Measurements from ENCODE around the gene LDLRAD3.

LDLRAD3 gene

DNA sequence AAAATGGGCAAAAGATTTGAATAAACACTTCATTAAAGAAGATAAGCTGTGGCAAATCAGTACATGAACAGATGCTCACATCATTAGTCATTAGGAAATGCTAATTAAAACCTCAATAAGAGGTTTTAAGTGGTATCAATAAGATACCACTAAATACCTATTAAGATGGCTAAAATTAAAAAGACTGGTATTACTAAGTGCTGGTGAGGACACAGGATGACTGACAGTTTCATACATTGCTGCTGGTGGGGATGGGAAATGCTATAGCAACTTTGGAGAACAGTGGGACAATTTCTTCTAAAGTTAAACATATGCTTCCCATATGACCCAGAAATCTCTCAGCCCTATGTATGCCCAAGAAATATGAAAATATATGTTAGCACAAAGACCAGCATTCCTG, 276.1 kb downstream of the LDLRAD3 start:
- no peak for DNase-seq

GRCh38 chr11:36222831-36223635, 279.2 kb downstream of the LDLRAD3 start:
- no peak for DNase-seq

- no peak for DNase-seq
Observed at GRCh38 chr11:36224209-36224882, 280.5 kb downstream of the LDLRAD3 start.

DNA sequence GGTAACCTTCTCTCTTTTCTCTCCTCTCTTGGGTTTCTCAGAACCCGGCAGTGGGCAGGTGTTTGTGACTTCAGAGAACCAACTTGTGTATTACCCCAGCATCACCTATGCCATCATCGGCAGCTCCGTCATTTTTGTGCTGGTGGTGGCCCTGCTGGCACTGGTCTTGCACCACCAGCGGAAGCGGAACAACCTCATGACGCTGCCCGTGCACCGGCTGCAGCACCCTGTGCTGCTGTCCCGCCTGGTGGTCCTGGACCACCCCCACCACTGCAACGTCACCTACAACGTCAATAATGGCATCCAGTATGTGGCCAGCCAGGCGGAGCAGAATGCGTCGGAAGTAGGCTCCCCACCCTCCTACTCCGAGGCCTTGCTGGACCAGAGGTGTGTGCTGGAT, 283.2 kb downstream of the LDLRAD3 start:
- no peak for DNase-seq

DNA sequence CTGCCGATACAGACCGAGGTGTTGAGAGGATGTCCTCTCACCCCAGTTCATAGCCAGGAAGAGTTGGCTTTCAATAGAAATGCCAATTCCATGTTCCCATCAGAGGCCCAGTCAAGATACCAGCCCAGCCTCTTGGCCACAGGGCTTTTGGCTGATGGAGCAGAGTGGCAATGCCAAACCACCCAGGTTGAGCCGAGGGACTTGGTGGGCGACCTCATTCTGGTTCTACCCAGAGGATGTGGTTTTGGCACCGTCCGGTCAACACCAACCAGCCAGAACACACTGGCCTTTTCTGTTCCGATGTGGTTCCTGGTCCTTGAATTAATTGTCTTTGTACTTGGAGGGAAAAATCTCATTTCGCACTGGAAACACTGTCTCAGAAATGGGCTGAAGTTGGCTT, 284.8 kb downstream of the LDLRAD3 start:
- DNase-seq: no peak

DNA sequence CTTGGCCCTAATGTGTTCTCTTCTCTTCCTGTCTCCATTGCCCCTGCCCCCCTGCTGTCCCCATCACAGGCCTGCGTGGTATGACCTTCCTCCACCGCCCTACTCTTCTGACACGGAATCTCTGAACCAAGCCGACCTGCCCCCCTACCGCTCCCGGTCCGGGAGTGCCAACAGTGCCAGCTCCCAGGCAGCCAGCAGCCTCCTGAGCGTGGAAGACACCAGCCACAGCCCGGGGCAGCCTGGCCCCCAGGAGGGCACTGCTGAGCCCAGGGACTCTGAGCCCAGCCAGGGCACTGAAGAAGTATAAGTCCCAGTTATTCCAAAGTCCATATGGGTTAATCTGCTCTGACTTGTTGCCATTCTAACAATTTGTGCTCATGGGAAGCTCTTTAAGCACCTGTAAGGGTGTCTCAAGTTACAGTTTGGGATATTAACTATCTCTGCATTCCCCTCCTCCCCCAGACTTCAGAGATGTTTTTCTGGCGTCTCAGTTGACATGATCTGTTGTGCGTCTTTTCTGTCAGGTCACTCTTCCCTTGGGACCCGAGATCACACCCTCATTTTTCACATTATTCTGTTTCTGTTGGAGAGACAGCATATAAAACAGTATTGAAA, 285.3 kb downstream of the LDLRAD3 start:
- no peak for DNase-seq

DNA sequence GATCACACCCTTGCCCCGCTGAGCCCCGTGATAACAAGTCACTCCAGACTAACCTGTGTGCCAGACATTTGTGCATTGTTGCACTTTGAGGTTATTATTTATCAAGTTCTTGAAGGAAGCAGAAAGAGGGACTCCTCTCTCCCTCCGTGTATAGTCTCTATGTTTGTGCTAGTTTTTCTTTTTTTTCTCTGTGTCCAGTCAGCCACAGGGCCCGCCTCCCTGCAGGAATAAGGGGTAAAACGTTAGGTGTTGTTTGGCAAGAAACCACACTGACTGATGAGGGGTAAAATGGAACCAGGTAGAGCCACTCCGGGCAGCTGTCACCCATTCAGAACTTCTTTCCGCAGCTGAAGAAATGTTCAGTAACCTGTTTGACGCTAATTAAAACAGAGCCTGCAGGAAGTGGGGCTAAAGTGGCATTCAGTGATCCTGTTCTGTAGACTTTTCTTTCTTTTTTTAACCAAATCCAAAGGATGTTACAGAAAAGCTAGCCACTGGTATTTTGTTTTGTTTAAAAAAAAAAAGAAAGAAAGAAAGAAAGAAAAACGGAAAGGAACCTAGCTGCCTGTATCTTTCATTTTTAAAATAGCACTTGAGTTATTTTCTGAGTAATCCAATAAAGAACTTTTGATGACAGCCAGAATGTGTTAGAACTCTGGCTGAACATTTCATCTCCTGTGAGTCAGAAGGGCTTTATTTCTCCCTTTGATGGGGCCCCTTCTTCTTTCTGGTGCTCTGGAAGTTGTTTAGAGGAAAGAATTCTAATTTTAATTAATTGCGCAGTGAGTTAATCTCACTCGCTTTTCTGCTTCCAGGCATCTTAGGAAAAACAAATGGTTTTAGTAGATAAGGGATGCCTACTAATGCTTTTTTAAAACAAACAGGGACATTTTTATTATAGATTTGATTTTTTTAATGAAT, 287.2 kb downstream of the LDLRAD3 start:
- DNase-seq: no peak

GRCh38 chr11:36233204-36233603, 289.3 kb downstream of the LDLRAD3 start:
- DNase-seq: no peak

DNA sequence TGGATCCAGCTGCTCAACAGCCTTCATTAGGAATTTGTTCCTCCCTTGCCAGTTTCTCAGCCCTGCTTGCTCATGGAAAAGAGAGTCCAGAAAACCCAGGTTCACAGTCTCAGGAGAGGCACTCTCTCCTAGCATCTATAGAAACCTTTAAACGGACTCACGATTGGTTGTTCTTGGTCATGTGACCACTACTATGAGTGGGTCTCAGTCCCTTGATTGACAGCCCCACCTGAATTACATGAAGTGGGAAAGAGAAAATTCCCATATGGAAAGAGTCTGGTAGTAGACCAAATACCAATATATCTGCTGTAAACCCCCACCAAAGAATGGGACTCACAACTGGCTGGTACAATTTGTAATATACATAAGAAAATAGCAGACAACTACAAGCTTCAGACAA, 291.0 kb downstream of the LDLRAD3 start:
- DNase-seq: no peak

GRCh38 chr11:36235750-36236149, 291.9 kb downstream of the LDLRAD3 start:
- no peak for DNase-seq

DNA sequence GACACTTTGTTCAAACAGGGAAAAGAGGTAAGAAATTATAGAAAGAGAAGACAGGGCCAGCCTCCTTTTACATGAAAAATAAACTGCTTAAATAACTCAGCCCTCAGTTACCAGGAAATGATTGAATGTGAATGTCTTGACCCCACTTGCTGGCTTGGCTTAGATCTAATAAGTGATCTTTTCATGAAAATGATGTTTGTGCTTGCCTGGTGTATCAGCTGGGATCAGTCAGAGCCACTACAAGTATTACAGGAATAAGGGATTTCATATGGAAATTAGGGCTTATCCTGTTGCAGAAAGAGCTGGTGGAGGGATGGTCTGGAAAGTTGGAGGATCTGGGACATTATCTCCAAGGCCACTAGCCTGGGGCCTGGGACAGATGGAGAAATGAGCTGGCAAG, 293.5 kb downstream of the LDLRAD3 start:
- no peak for DNase-seq

DNA sequence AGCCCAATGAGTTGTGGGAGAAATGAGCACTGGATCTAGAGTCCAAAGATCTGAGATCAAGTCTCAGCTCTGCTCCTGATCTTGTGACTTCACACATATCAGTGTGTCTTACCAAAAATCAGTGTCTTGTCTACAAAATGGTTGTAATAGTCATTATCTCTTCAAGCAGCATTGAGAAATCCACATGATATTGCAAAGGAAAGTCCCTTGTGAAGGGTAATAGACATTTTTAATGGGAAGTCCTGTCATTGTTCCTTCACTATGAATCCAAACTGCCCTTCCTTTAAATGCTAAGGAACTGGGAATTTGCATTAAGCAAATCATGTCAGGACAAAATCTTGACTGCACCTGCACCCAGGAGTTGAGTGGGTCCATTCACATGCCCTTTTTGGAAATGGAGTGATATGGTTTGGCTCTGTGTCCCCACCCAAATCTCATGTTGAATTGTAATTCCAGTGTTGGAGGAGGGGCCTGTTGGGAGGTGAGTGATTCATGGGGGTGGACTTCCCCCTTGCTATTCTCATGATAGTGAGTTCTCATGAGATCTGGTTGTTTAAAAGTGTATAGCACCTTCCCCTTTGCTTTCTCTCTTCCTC, 294.3 kb downstream of the LDLRAD3 start:
- no peak for DNase-seq

DNA sequence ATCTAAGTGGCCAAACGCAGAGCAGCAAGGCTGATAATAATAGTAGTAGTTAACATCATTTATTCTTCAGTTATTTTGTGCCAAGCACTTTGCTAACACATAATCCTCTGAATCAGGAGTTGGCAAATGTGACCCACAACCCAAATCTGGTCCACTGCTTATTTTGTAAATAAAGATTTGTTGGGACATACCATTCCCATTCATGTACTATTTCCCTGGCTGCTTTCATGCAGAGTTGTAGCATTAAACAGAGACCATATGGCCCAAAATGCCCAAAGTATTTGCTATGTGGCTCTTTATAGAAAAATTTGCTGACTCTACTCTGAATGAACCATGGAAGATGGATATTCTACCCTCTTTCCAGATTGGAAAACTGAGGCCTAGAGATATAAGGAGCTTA, 295.0 kb downstream of the LDLRAD3 start:
- DNase-seq: no peak

DNA sequence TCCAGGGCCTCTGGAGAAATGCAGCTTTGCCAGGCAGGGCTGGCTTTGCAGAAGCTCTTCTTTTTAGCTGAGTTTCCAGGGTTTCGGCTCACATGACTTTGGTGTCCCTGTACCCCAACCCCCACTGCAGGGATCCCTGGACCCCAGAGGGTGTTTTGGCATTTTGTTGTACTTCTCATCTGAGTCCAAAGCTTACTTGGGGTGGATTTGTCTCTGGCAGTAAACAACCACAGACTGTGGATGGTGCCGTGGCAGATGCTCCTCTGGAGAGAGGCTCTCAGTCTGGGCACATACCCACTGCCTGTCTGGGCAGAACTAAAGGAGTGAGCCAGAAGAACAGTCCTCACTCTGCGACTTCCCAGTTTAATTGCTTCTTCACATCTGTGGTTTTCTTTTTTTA, 295.8 kb downstream of the LDLRAD3 start:
- no peak for DNase-seq

- no peak for DNase-seq
Observed at GRCh38 chr11:36240173-36240572, 296.3 kb downstream of the LDLRAD3 start.

DNA sequence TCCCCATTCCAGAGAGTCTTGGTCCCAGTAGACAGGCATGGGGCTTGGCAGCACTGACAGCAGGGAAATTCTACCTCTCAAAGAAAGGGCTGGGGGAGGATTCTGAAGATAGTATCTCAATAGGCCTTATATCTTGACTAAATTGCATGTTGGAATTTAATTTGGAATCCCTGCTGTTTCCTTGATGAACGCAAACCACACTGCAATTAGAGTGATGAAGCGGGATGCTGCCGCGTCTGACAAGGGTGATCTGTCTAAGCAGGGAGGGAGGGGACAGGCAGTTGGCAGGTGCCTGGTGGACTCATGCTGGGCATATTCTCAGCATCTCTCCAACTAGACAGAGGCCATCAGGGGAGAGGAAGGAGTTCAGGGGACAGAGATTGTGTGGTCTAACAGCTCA, 296.9 kb downstream of the LDLRAD3 start:
- no peak for DNase-seq

DNA sequence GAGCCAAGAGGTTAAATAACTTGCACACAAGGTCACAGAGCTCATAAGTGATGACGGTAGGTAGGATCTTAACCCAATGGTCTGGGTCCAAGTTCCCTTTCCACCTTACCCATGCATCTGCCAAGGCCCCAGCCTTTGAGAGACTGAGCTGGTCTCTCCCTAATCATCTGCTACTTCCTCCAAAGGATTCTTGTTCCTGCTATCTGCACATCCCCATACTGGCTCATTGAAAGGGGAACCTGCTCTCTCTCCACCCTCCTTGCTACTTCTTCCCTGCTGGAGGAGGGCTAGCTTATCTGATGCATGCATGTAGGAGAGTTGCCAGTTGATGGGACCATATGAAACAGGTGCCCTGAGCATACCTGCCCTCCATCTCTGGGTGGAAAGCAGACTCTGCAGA, 297.6 kb downstream of the LDLRAD3 start:
- no peak for DNase-seq

DNA sequence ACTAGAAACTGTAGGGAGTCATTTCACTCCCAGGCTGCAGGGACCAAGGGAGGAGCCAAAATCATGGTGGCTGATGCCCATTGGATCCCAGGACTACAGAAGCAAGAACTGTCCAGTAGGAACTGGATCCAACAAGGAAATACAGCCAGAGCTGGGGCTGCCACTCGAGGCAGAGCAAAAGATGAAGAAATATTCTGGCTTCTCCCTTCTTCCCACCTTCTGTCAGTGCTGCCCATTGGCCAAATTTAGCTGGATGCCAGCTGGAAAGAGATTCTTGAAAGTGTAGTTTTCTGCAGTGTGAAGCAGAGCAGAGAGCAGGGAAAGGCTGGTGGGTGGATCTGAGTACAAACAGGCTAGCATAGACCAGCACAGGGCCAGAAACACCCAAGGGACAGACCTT, 299.8 kb downstream of the LDLRAD3 start:
- DNase-seq: no peak

GRCh38 chr11:36247493-36247892, 303.6 kb downstream of the LDLRAD3 start:
- no peak for DNase-seq

- DNase-seq: no peak
Observed at GRCh38 chr11:36248436-36248835, 304.6 kb downstream of the LDLRAD3 start.

- DNase-seq: no peak
Observed at GRCh38 chr11:36249246-36249645, 305.4 kb downstream of the LDLRAD3 start.

GRCh38 chr11:36251823-36252222, 308.0 kb downstream of the LDLRAD3 start:
- DNase-seq: no peak

- no peak for DNase-seq
Observed at GRCh38 chr11:36253238-36253637, 309.4 kb downstream of the LDLRAD3 start.
